ENCODE measurements around the gene LSM11. TPM values are rescaled to one million over a fixed set of nuclear protein-coding genes. Genes with fewer than 3 reads are reported as not detected.

LSM11 gene
- total and polyA plus RNA-seq, 2 of the 4 experiments (the other 2 are of a cell fraction) = 1.4 to 3.0 TPM

- Histone ChIP-seq H4K91ac (ENCODE audit: insufficient read depth, low read depth, low read length) (no peak overlapping the region), H2AK5ac (ENCODE audit: low read depth, low read length) (no peak overlapping the region), H2BK5ac (ENCODE audit: low read depth, low read length, poor library complexity, severe bottlenecking) (no peak overlapping the region), H3K4me1 (ENCODE audit: control insufficient read depth, insufficient read depth, low read length) (peaks cover 3% of the 10 kb centered on the region; the same call in 1 of the 2 replicates), H4K20me1 (ENCODE audit: insufficient read depth, low read length) (no peaks in the 10 kb centered on the region), H4K8ac (ENCODE audit: low read depth in 2 of 2, low read length in 2 of 2) (no peak overlapping the region), H4K5ac (ENCODE audit: low read depth, low read length) (no peak overlapping the region), H3K9ac (ENCODE audit: low read depth, low read length) (no peak overlapping the region), H3K4ac (ENCODE audit: low read depth, low read length) (no peak overlapping the region), H3K23ac (ENCODE audit: low read depth, low read length) (no peak overlapping the region), H3K9me1 (ENCODE audit: insufficient read depth, low read length) (peaks cover 6% of the 10 kb centered on the region; the same call in 1 of the 2 replicates), H2BK15ac (ENCODE audit: low read depth, low read length) (no peak overlapping the region), H3K9me3 (ENCODE audit: control insufficient read depth, insufficient read depth, low read length) (no peaks in the 10 kb centered on the region), H2BK20ac (ENCODE audit: low read depth, low read length) (no peak overlapping the region), H3K27ac (ENCODE audit: insufficient read depth, low read length) (no peak overlapping the region), H2BK120ac (ENCODE audit: low read depth, low read length) (no peak overlapping the region), H3K18ac (ENCODE audit: low read depth, low read length) (no peak overlapping the region), H3K14ac (replicated peaks; ENCODE audit: low read depth, low read length) (no peak overlapping the region), H3K36me3 (ENCODE audit: control insufficient read depth, insufficient read depth, low read length) (no peaks in the 10 kb centered on the region), H3K4me3 (ENCODE audit: insufficient read depth, low read depth, low read length) (no peak overlapping the region), H3K4me2 (ENCODE audit: low read depth, low read length) (no peak overlapping the region), H3K79me1 (ENCODE audit: low read depth in 1 of 2, low read length in 2 of 2) (no peaks in the 10 kb centered on the region), H2AK9ac (replicated peaks; ENCODE audit: low read depth, low read length, poor library complexity) (no peak overlapping the region), H3K27me3 (ENCODE audit: control insufficient read depth, insufficient read depth, low read length) (peaks cover 2% of the 10 kb centered on the region; the same call in 1 of the 2 replicates), H3K56ac (ENCODE audit: extremely low read depth, insufficient read depth, low read length) (no peak overlapping the region), H2AFZ (replicated peaks; ENCODE audit: low read length, poor library complexity) (no peak overlapping the region)
- no CpG with 5 or more reads among the region's 1 CpG for WGBS, 2 experiments (ENCODE audit: extremely low coverage in 2 of 2, insufficient read length in 1 of 2)
- dilution Hi-C loops (cut with HindIII; ENCODE audit: low sequenced_read_pairs, unreplicated experiment) = no loop called here
- DNase-seq = no peak
- intact Hi-C loops (cut with micrococcal nuclease) = no loop called here
- no TSS peak for BruUV-seq (replicated peaks)
- CTCF ChIA-PET = interaction anchor here (1.2 kb wide), 1 partner anchor 51 kb away, joined by 3 read pairs; no protein-coding TSS in a partner anchor
- POLR2A ChIA-PET (ENCODE audit: unreplicated experiment) = no interaction called here
- TF ChIP-seq SMC3 (IDR thresholded peaks at IDR 0.05; ENCODE audit: low read depth, low read length) (no peak), CHD1 (IDR thresholded peaks at IDR 0.05; ENCODE audit: low read depth, low read length) (no peak), MAFK (IDR thresholded peaks at IDR 0.05; ENCODE audit: low read depth, low read length) (no peak), BHLHE40 (IDR thresholded peaks at IDR 0.05; ENCODE audit: low read depth, low read length) (no peak), POLR2A (IDR thresholded peaks at IDR 0.05; ENCODE audit: low read depth, low read length) (no peak), NFE2L2 (IDR thresholded peaks at IDR 0.05; ENCODE audit: low read depth, low read length) (no peak), RAD21 (IDR thresholded peaks at IDR 0.05; ENCODE audit: low read length) (no peak), MXI1 (IDR thresholded peaks at IDR 0.05; ENCODE audit: borderline replicate concordance, low read depth, low read length) (no peak), CEBPB (IDR thresholded peaks at IDR 0.05; ENCODE audit: low read depth, low read length) (no peak), RCOR1 (IDR thresholded peaks at IDR 0.05; ENCODE audit: insufficient replicate concordance, low read length) (no peak), RFX5 (IDR thresholded peaks at IDR 0.05; ENCODE audit: low read depth, low read length) (no peak), FOS (IDR thresholded peaks at IDR 0.05; ENCODE audit: low read depth, low read length) (no peak), MAZ (IDR thresholded peaks at IDR 0.05; ENCODE audit: borderline replicate concordance, low read depth, low read length) (no peak)
- TF ChIP-seq, protein P1, sequence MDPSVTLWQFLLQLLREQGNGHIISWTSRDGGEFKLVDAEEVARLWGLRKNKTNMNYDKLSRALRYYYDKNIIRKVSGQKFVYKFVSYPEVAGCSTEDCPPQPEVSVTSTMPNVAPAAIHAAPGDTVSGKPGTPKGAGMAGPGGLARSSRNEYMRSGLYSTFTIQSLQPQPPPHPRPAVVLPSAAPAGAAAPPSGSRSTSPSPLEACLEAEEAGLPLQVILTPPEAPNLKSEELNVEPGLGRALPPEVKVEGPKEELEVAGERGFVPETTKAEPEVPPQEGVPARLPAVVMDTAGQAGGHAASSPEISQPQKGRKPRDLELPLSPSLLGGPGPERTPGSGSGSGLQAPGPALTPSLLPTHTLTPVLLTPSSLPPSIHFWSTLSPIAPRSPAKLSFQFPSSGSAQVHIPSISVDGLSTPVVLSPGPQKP (IDR thresholded peaks at IDR 0.05; ENCODE audit: borderline replicate concordance, low read depth, low read length) = no peak
- TF ChIP-seq, protein P2, sequence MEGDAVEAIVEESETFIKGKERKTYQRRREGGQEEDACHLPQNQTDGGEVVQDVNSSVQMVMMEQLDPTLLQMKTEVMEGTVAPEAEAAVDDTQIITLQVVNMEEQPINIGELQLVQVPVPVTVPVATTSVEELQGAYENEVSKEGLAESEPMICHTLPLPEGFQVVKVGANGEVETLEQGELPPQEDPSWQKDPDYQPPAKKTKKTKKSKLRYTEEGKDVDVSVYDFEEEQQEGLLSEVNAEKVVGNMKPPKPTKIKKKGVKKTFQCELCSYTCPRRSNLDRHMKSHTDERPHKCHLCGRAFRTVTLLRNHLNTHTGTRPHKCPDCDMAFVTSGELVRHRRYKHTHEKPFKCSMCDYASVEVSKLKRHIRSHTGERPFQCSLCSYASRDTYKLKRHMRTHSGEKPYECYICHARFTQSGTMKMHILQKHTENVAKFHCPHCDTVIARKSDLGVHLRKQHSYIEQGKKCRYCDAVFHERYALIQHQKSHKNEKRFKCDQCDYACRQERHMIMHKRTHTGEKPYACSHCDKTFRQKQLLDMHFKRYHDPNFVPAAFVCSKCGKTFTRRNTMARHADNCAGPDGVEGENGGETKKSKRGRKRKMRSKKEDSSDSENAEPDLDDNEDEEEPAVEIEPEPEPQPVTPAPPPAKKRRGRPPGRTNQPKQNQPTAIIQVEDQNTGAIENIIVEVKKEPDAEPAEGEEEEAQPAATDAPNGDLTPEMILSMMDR (conservative IDR thresholded peaks at IDR 0.05; ENCODE audit: low read depth, low read length) = no peak
- TF ChIP-seq, protein P3, sequence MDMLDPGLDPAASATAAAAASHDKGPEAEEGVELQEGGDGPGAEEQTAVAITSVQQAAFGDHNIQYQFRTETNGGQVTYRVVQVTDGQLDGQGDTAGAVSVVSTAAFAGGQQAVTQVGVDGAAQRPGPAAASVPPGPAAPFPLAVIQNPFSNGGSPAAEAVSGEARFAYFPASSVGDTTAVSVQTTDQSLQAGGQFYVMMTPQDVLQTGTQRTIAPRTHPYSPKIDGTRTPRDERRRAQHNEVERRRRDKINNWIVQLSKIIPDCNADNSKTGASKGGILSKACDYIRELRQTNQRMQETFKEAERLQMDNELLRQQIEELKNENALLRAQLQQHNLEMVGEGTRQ (IDR thresholded peaks at IDR 0.05; ENCODE audit: low read depth, low read length) = no peak
- no peak for ATAC-seq (ENCODE audit: low read depth)
- in situ Hi-C loops (cut with MboI; ENCODE audit: low sequenced_read_pairs) = no loop called here
Measured at GRCh38 chr5:157766902-157767301, 23.4 kb downstream of the LSM11 start.
